ENCODE results near the gene RIMBP2. TPM values are rescaled to one million over a fixed set of nuclear protein-coding genes. Genes with fewer than 3 reads are reported as not detected.

RIMBP2 gene
- total and polyA plus RNA-seq, 8 donors: 0.42 to 19.0 (median 16.1) TPM

DNA sequence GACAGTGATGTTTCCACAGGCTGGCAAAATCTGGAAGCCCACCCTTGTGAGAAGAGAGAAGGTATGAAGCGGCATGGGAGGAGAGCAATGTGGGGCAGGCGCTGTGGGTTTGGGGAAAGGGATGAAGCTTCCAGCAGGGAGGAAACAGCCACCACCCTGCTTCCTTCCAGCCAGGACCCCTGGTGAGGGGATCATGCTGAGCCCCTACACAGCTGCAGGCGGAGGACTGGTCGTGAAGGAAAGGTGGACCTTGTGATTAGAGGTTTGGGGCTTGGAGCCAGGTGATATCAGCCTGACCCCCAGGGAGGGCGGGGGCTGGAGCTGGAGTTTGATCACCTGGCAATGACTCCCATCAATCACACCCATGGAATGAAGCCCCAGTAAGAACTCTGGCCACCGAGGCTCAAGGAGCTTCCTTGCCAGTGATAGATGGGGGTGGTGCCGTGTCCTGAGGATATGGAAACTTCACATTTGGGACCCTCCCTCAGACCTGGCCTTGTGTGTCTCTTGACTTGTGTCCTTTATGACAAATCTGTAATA lies 48.6 kb downstream of the RIMBP2 start:
- TF ChIP-seq, protein P1, sequence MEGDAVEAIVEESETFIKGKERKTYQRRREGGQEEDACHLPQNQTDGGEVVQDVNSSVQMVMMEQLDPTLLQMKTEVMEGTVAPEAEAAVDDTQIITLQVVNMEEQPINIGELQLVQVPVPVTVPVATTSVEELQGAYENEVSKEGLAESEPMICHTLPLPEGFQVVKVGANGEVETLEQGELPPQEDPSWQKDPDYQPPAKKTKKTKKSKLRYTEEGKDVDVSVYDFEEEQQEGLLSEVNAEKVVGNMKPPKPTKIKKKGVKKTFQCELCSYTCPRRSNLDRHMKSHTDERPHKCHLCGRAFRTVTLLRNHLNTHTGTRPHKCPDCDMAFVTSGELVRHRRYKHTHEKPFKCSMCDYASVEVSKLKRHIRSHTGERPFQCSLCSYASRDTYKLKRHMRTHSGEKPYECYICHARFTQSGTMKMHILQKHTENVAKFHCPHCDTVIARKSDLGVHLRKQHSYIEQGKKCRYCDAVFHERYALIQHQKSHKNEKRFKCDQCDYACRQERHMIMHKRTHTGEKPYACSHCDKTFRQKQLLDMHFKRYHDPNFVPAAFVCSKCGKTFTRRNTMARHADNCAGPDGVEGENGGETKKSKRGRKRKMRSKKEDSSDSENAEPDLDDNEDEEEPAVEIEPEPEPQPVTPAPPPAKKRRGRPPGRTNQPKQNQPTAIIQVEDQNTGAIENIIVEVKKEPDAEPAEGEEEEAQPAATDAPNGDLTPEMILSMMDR (IDR thresholded peaks at IDR 0.05): no peak
- no peak overlapping the region for H3K4me3 ChIP-seq
- no peaks in the 10 kb centered on the region for H3K27me3 ChIP-seq
- no peaks in the 10 kb centered on the region for H3K36me3 ChIP-seq
- peaks cover 0 to 18% of the 10 kb centered on the region in 2 donors for H3K9me3 ChIP-seq
- H3K4me1 ChIP-seq: no peaks in the 10 kb centered on the region
- DNase-seq (no peak), ATAC-seq (no peak)
- intact Hi-C loops (cut with DNase I): no loop called here
- no peak overlapping the region for H3K27ac ChIP-seq

DNA sequence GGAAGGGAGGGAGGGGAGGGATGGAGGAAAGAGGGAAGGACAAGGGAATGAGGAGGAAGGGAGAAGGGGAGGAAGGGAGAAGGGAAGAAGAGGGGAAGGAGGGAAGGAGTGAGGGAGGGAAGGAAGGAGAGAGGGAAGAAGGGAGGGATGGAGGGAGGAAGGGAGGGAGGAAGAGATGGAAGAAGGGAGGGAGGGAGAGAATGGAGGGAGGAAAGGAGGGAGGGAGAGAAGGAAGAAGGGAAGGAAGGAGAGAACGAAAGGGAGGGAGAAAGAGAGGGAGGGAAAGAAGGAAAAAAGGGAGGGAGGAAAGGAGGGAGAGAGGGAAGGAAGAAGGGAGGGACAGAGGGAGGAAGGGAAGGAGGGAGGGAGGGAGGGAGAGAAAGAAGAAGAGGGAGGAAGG lies 49.5 kb downstream of the RIMBP2 start:
- H3K9me3 ChIP-seq: peaks cover 0 to 18% of the 10 kb centered on the region in 2 donors
- H3K27ac ChIP-seq: no peak overlapping the region
- H3K27me3 ChIP-seq: no peaks in the 10 kb centered on the region
- DNase-seq: no peak
- no peak overlapping the region for H3K4me3 ChIP-seq
- H3K4me1 ChIP-seq: no peaks in the 10 kb centered on the region
- TF ChIP-seq, protein P1 (IDR thresholded peaks at IDR 0.05): no peak
- ATAC-seq: no peak
- no peaks in the 10 kb centered on the region for H3K36me3 ChIP-seq
- intact Hi-C loops (cut with DNase I): no loop called here

DNA sequence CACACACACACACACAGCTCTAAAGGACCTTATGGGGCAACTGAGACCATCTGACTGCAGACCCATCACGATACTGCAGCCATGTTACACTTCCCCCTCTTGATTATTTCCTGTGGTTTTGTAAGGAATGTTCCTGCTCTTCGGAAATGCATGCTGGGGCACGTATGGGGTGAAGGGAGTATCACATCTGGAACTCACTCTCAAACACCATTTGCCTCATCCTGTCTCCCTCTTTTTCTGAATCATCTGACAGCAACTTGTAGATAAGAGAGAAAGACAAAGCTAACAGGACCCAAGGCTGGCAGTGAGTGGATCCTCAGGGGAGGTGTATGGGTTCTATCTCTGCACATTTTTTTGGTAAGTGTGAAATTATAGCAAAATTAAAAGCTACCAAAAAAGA lies 50.3 kb downstream of the RIMBP2 start:
- H3K27me3 ChIP-seq: no peaks in the 10 kb centered on the region
- intact Hi-C loops (cut with DNase I): no loop called here

DNA sequence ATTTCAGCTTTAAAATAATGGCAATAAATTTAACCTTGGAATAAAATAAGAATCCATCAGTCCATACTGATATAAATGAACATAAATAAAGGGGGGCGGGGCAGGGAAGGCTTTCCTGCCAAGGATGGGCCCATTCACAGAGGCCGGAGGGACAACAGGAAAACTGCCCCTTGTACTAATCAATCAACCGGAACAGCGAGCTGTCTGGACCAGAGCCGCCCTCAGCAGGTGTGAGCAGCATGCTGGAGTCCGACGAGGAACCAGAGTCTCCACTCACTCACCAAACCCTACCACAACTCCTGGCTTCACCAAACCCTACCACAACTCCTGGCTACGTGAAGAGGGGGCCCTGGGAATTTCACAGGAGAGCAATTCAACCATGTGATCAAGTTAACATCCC lies 51.3 kb downstream of the RIMBP2 start:
- peaks cover 0 to 14% of the 10 kb centered on the region in 2 donors for H3K9me3 ChIP-seq
- no peaks in the 10 kb centered on the region for H3K4me1 ChIP-seq
- no peak overlapping the region for H3K27ac ChIP-seq
- H3K27me3 ChIP-seq: no peaks in the 10 kb centered on the region
- no peak for DNase-seq
- no peak overlapping the region for H3K4me3 ChIP-seq
- intact Hi-C loops (cut with DNase I): no loop called here
- H3K36me3 ChIP-seq: no peaks in the 10 kb centered on the region
- TF ChIP-seq, protein P1 (IDR thresholded peaks at IDR 0.05): no peak
- no peak for ATAC-seq

More for the DNA sequence above, 50.3 kb downstream of the RIMBP2 start:
- DNase-seq: no peak
- no peak for ATAC-seq
- Histone ChIP-seq H3K9me3 (peaks cover 0 to 18% of the 10 kb centered on the region in 2 donors), H3K4me1 (no peaks in the 10 kb centered on the region), H3K4me3 (no peak overlapping the region), H3K27ac (no peak overlapping the region), H3K36me3 (no peaks in the 10 kb centered on the region)
- TF ChIP-seq, protein P1 (IDR thresholded peaks at IDR 0.05): no peak

DNA sequence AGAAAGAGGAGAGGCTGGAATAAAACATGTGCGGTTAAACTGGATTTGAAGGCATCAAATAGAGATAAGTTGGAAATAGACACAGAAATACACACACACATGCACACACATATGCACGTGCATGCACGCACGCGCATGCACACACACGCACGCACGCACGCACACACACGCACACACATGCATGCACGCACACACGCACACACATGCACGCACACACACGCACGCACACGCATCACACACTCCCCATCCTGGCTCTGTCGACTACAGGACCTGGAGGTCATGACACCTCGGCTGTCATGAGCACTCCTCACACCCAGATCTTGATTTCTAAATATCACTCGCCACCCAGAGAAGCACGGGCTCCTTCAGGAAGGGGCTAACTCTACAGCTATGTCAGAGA lies 51.8 kb downstream of the RIMBP2 start:
- no peaks in the 10 kb centered on the region for H3K4me1 ChIP-seq
- no peak for DNase-seq
- no peak overlapping the region for H3K4me3 ChIP-seq
- H3K36me3 ChIP-seq: no peaks in the 10 kb centered on the region
- intact Hi-C loops (cut with DNase I): no loop called here
- peaks cover 0 to 14% of the 10 kb centered on the region in 2 donors for H3K9me3 ChIP-seq
- no peak for ATAC-seq
- no peak overlapping the region for H3K27ac ChIP-seq
- no peaks in the 10 kb centered on the region for H3K27me3 ChIP-seq
- TF ChIP-seq, protein P1 (IDR thresholded peaks at IDR 0.05): no peak
